Stromal cell of bone marrow (primary cell): ENCODE data around the gene GRIPAP1.

ENCODE experiments used
- DNase-seq: peaks from one replicate; pipeline ENCODE4 v3.0.0-alpha.2; 2012; ENCODE audit warnings: low read depth

The GRIPAP1 gene

GRCh38 chrX:48924270-48924669, 77.8 kb downstream of the GRIPAP1 start:
- no peak for DNase-seq

- no peak for DNase-seq
These were observed 78.3 kb downstream of the GRIPAP1 start for GRCh38 chrX:48923771-48924170.
